Upper lobe of left lung (tissue), 6 donors: ENCODE data around the gene TUBA3D. TPM values are rescaled to one million over a fixed set of nuclear protein-coding genes. Genes with fewer than 3 reads are reported as not detected.
"Not testable (repeated sequence)": the region's sequence is repeated elsewhere in the genome, so short reads cannot be mapped to it uniquely, and the experiment has no call there.

Experiments used
- ATAC-seq, 2 donors: fragments of 200-7000 bp; cut with Tn5 transposase; one replicate each; pipeline ENCODE4 v1.9.1; 2022; ENCODE audit warnings: mild to moderate bottlenecking in 2 of 2, moderate library complexity in 2 of 2; ENCODE audit not compliant: low FRiP score in 2 of 2
- DNase-seq, 2 donors: peaks; one replicate each; pipeline ENCODE4 v3.0.0-alpha.2; 2019 to 2020
- H3K27ac ChIP-seq, 4 donors: fragments of 200-600 bp; sonication (generic); one replicate each; pipeline ENCODE4 v1.5.1; 2016 to 2019
- H3K27me3 ChIP-seq, 4 donors: fragments of 200-600 bp; sonication (generic); one replicate each; pipeline ENCODE4 v1.5.1; 2017 to 2019
- H3K36me3 ChIP-seq, 4 donors: fragments of 200-600 bp; sonication (generic); one replicate each; pipeline ENCODE4 v1.5.1; 2016 to 2019
- H3K4me1 ChIP-seq, 4 donors: fragments of 200-600 bp; sonication (generic); one replicate each; pipeline ENCODE4 v1.5.1; 2018 to 2019
- H3K4me3 ChIP-seq, 4 donors: fragments of 200-600 bp; sonication (generic); one replicate each; pipeline ENCODE4 v1.5.1; 2017 to 2019; ENCODE audit warnings: mild to moderate bottlenecking in 2 of 4, moderate library complexity in 1 of 4
- H3K9me3 ChIP-seq, 4 donors: fragments of 200-600 bp; sonication (generic); one replicate each; pipeline ENCODE4 v1.5.1; 2018 to 2019
- CTCF ChIP-seq, 6 experiments: fragments of 450-650 bp in 4 of 6; fragments of 200-600 bp in 2 of 6; sonication (generic) in 2 of 6; IDR thresholded peaks; one replicate each; pipeline ENCODE4 v1.5.1; 2016 to 2019; ENCODE audit warnings: antibody characterized with exemption in 6 of 6
- EP300 ChIP-seq, 4 donors: sonication (generic); formaldehyde crosslinking; IDR thresholded peaks; one replicate each; pipeline ENCODE4 v1.5.1; 2017; ENCODE audit warnings: antibody characterized with exemption in 4 of 4, control low read depth in 2 of 4
- POLR2A ChIP-seq, 4 donors: fragments of 450-650 bp; IDR thresholded peaks; one replicate each; pipeline ENCODE4 v1.5.1; 2016 to 2017; ENCODE audit warnings: antibody characterized with exemption in 4 of 4, mild to moderate bottlenecking in 2 of 4
- POLR2AphosphoS5 ChIP-seq, 2 donors: sonication (generic); formaldehyde crosslinking; IDR thresholded peaks; one replicate each; pipeline ENCODE4 v1.5.1; 2017; ENCODE audit warnings: antibody characterized with exemption in 2 of 2
- WGBS, 2 donors: methylation state at CpG; one replicate each; pipeline ENCODE4 v1.1.5; 2017 to 2018; 5-methylcytosine and 5-hydroxymethylcytosine counted together
- total RNA-seq, 6 donors: library from RNA; depleted of rRNA in 4 of 6; stranded (reverse); fragments of >200 nt in 4 of 6; gene quantifications; one replicate each; pipeline versions ENCODE4 v1.1.0 to v1.2.1, GENCODE V29; 2016 to 2021
- donor health status: DM: no; HTN: no; CAD: no; lungs with moderate emphysema.
- donor health status: DM: no; HTN: yes; CAD: no; lungs with severe emphysema.

TUBA3D gene
- total RNA-seq, 6 donors from 2014 or later = not detected

DNA sequence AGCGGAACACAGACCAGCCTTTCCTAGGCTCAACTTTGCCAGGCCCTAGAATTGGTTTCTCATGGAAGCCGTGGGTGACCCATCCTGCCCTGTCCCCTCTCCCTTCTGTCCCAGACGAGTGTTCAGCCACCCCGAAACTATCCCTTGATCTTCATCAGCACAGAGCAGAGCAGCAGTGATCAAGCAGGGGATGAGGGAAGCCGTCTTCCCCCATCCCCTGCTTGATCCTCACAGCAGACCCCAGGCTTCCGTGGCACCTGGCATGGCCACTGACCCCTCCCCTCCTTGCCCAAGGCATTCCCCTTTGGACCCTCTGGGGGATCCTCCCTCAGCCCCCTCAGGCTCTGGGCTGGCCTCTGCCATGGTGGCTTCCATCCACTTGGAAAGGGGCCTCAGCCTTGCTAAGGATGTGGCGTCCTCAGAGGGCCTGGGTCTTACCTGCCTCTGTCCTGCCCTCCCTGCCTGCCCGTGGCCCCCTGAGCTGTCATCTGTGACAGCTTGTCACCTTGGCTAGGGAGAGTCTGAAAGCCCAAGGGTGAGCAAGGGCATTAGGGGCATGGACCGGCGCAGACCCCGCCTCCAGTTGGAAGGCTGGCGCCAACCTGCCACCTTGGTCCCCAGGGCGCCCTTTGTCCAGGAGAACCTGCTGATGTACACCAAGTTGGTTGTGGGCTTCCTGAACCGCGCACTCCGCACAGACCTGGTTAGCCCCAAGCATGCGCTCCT, 41.4 kb downstream of the TUBA3D start:
- 89 to 97% methylated on average over 6 to 17 of the region's 17 CpGs for WGBS, 2 donors
- Histone ChIP-seq H3K27ac (no peak overlapping the region), H3K27me3 (no peaks in the 10 kb centered on the region), H3K9me3 (no peaks in the 10 kb centered on the region), H3K36me3 (peaks cover 0 to 65% (median 40%) of the 10 kb centered on the region in 4 donors), H3K4me3 (no peak overlapping the region), H3K4me1 (no peaks in the 10 kb centered on the region)
- TF ChIP-seq POLR2AphosphoS5 (IDR thresholded peaks at IDR 0.05) = no peak
- TF ChIP-seq EP300 (IDR thresholded peaks at IDR 0.05) = no peak
- no peak for TF ChIP-seq CTCF (IDR thresholded peaks at IDR 0.05)
- no peak for TF ChIP-seq POLR2A (IDR thresholded peaks at IDR 0.05)
- ATAC-seq (no peak), DNase-seq (peak in 1 of 2 donors; percentile 61)

- H3K4me3 ChIP-seq, H3K27me3 ChIP-seq, H3K27ac ChIP-seq, H3K9me3 ChIP-seq, H3K4me1 ChIP-seq, ATAC-seq: not testable (repeated sequence)
- H3K36me3 ChIP-seq = peaks cover 0 to 60% (median 37%) of the 10 kb centered on the region in 4 donors
- peak in 1 of 2 donors; percentile 58 for DNase-seq
- WGBS, 2 donors = 90% methylated on average over 11 of the region's 16 CpGs; no CpG with 5 or more reads in 1 of the 2 donors
These were observed 41.9 kb downstream of the TUBA3D start for GRCh38 chr2:131517856-131518255.

GRCh38 chr2:131518531-131518930, 42.6 kb downstream of the TUBA3D start:
- H3K4me1 ChIP-seq, H3K9me3 ChIP-seq, H3K27ac ChIP-seq, H3K27me3 ChIP-seq, ATAC-seq, H3K4me3 ChIP-seq: not testable (repeated sequence)
- 90 to 95% methylated on average over 6 to 9 of the region's 11 CpGs for WGBS, 2 donors
- peaks cover 0 to 54% (median 35%) of the 10 kb centered on the region in 4 donors for H3K36me3 ChIP-seq
- peak in 1 of 2 donors; percentile 41 for DNase-seq

- no peaks in the 10 kb centered on the region for H3K27me3 ChIP-seq
- no peak overlapping the region for H3K4me3 ChIP-seq
- H3K36me3 ChIP-seq = peaks cover 0 to 45% (median 27%) of the 10 kb centered on the region in 4 donors
- H3K4me1 ChIP-seq = no peaks in the 10 kb centered on the region
- TF ChIP-seq POLR2A (IDR thresholded peaks at IDR 0.05) (no peak), CTCF (IDR thresholded peaks at IDR 0.05) (no peak), POLR2AphosphoS5 (IDR thresholded peaks at IDR 0.05) (no peak), EP300 (IDR thresholded peaks at IDR 0.05) (no peak)
- 96 to 100% methylated on average over 7 to 15 of the region's 15 CpGs for WGBS, 2 donors
- H3K9me3 ChIP-seq = no peaks in the 10 kb centered on the region
- ATAC-seq (no peak), DNase-seq (peak in 1 of 2 donors; percentile 45)
- no peak overlapping the region for H3K27ac ChIP-seq
These were observed 43.5 kb downstream of the TUBA3D start for GRCh38 chr2:131519466-131519865.

DNA sequence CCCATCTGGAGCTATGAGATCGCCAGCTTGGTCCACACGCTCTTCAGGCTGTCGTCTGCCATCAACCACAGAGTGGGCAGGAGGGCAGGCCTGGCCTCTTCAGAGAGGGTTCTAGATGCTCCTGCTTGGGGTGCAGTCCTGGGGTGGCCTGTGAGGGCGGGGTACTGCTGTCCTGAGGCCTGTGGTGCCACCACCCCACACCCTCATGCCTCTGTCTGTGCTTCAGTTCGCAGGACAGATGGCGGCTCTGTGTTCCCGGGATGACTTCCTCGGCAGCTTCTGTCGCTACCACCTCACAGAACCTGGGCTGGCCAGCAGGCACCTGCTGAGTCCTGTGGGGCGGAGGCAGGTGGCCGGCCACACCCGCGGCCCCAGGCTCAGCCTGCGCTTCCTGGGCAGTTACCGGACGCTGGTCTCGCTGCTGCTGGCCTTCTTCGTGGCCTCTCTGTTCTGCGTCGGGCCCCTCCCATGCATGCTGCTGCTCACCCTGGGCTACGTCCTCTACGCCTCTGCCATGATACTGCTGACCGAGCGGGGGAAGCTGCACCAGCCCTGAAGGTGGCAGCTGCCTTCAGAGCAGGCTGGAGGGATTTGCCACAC, 44.1 kb downstream of the TUBA3D start:
- H3K9me3 ChIP-seq, ATAC-seq, H3K4me3 ChIP-seq, H3K4me1 ChIP-seq, H3K27ac ChIP-seq, H3K27me3 ChIP-seq: not testable (repeated sequence)
- H3K36me3 ChIP-seq = peaks cover 0 to 45% (median 27%) of the 10 kb centered on the region in 4 donors
- DNase-seq = peak in 1 of 2 donors; percentile 52
- WGBS, 2 donors = 89 to 97% methylated on average over 13 to 18 of the region's 24 CpGs

DNA sequence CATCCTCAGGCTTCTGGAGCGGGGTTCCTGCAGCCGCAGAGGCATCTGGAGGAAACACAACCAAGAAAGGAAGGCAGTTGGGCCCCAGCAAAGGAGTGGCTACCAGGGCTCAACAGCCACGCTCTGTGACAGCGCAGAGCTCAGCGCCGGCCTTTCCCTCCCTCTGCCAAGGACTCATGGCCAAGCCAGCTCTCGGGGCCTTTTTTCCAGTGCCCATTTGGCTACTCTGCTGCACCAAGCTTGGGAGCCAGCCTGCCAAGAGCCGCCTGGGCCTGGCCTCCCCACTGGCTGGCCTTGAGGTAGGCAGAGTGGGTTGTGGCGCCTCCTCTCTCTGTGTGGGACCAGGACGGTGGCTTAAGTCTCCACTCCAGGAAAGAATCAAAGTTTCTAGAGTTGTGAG, 44.6 kb downstream of the TUBA3D start:
- Histone ChIP-seq H3K27me3 (no peaks in the 10 kb centered on the region), H3K9me3 (no peaks in the 10 kb centered on the region), H3K4me1 (no peaks in the 10 kb centered on the region), H3K27ac (no peak overlapping the region), H3K4me3 (no peak overlapping the region), H3K36me3 (peaks cover 0 to 45% (median 27%) of the 10 kb centered on the region in 4 donors)
- peak in 1 of 2 donors; percentile 68 for DNase-seq
- TF ChIP-seq POLR2AphosphoS5 (IDR thresholded peaks at IDR 0.05) = no peak
- no peak for TF ChIP-seq CTCF (IDR thresholded peaks at IDR 0.05)
- TF ChIP-seq POLR2A (IDR thresholded peaks at IDR 0.05) = no peak
- no peak for TF ChIP-seq EP300 (IDR thresholded peaks at IDR 0.05)
- ATAC-seq = no peak
- 96 to 100% methylated on average over 4 to 10 of the region's 10 CpGs for WGBS, 2 donors

DNA sequence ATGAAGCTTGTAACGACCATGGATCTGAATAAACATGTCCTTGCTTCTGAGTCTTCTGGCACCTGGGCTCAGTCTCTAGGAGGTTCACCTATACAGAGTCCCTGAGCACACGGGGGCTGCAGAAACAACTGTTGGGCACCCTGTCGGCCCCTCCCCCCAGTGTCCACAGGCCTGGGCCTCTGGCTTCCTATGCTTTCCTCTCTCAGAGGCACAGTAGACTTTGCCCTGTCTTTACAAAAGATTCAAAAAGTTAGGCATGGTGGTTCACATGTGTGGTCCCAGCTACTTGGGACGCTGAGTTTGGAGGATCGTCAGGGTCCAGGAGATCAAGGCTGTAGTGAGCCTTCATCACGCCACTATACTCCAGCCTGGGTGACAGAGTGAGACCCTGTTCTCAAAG, 45.6 kb downstream of the TUBA3D start:
- not testable (repeated sequence) for H3K4me3 ChIP-seq, H3K9me3 ChIP-seq, H3K27me3 ChIP-seq, ATAC-seq, H3K4me1 ChIP-seq, H3K27ac ChIP-seq, DNase-seq
- 78 to 93% methylated on average over 6 of the region's 6 CpGs for WGBS, 2 donors
- H3K36me3 ChIP-seq = peaks cover 0 to 38% (median 25%) of the 10 kb centered on the region in 4 donors
